Activated naive CD4-positive, alpha-beta T cell treated with Interleukin-2 at 50 U/mL for 16 hours (primary cell): Measurements from ENCODE around the gene GCGR.

Experiments
- DNase-seq: peaks from one replicate; pipeline ENCODE4 v3.0.0-alpha.2; 2020

GCGR gene

GRCh38 chr17:81812571-81813370 is 8.8 kb downstream of the GCGR start:
- no peak for DNase-seq

GRCh38 chr17:81813371-81813684 is 9.4 kb downstream of the GCGR start:
- no peak for DNase-seq

- no peak for DNase-seq
Measured at GRCh38 chr17:81813861-81814683, 10.1 kb downstream of the GCGR start.

GRCh38 chr17:81814748-81815645 is 11.0 kb downstream of the GCGR start:
- DNase-seq: no peak

- no peak for DNase-seq
Measured at GRCh38 chr17:81815646-81815986, 11.7 kb downstream of the GCGR start.

GRCh38 chr17:81817758-81818147 is 13.8 kb downstream of the GCGR start:
- no peak for DNase-seq

GRCh38 chr17:81819708-81820107 is 15.8 kb downstream of the GCGR start:
- no peak for DNase-seq

- no peak for DNase-seq
Measured at GRCh38 chr17:81821147-81821546, 17.2 kb downstream of the GCGR start.

GRCh38 chr17:81821603-81822311 is 17.8 kb downstream of the GCGR start:
- DNase-seq: peak; percentile 19

- no peak for DNase-seq
Measured at GRCh38 chr17:81822312-81822637, 18.3 kb downstream of the GCGR start.

GRCh38 chr17:81822996-81823819 is 19.3 kb downstream of the GCGR start:
- no peak for DNase-seq

GRCh38 chr17:81823820-81824550 is 20.0 kb downstream of the GCGR start:
- no peak for DNase-seq

- no peak for DNase-seq
Measured at GRCh38 chr17:81824595-81824994, 20.6 kb downstream of the GCGR start.

- DNase-seq: no peak
Measured at GRCh38 chr17:81825841-81826466, 22.0 kb downstream of the GCGR start.

GRCh38 chr17:81828656-81829055 is 24.7 kb downstream of the GCGR start:
- no peak for DNase-seq

- no peak for DNase-seq
Measured at GRCh38 chr17:81829858-81830257, 25.9 kb downstream of the GCGR start.

GRCh38 chr17:81831563-81831956 is 27.6 kb downstream of the GCGR start:
- peak; percentile 29 for DNase-seq

GRCh38 chr17:81831957-81832607 is 28.1 kb downstream of the GCGR start:
- peak; percentile 66 for DNase-seq

- peak; percentile 57 for DNase-seq
Measured at GRCh38 chr17:81832608-81833159, 28.7 kb downstream of the GCGR start.
